GM12891 (cell line): ENCODE data around the gene LRRC70.

Experiments
- POLR2A ChIP-seq: IDR thresholded peaks from 2 replicates; pipeline ENCODE4 v1.6.1; 2011; ENCODE audit warnings: low read depth, low read length, control low read depth
- SPI1 ChIP-seq: IDR thresholded peaks from 2 replicates; pipeline ENCODE4 v1.6.1; 2011; ENCODE audit warnings: low read depth, low read length, control low read depth
- TAF1 ChIP-seq: IDR thresholded peaks from 2 replicates; pipeline ENCODE4 v1.6.1; 2011; ENCODE audit warnings: low read depth, low read length, control low read depth

DNA sequence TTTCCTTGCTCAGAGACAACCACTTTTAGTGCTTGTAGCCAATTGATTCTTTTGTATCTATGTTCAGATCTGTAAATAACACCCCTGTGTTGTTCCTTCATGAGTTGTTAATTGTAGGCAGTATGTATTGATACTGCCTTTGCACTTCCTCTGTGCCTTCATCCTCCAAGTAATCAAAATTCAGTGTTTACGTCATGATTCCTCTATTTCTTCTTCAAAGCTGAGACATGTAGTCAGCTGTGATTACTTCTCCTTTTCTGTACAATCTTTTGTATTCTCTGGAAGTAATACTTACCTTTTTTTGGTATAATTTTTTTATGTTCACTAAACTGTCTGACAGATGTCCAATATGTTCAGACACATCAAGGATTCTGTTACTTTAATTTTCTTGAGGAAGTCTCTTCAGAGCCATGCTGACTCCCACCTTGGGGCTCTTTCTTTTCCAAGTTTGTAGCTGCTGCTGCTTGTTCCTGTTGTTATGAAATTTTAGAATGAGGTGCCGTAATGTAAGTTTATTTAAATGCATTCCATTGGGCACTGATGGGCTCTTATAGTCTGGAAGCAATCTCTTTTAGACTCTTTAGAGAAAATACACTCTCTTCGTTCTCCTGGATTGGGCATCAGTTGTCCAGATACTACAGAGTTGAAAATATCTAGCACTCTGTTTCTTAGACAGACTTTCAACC, 30.5 kb upstream of the LRRC70 start:
- TF ChIP-seq POLR2A (no peak), TAF1 (no peak), SPI1 (no peak)
